Measurements from ENCODE around the gene ZNF527.
A peak's percentile ranks its signal among the peaks of the same experiment; 100 is the strongest.

The ZNF527 gene

GRCh38 chr19:37334179-37335071 is 36.5 kb upstream of the ZNF527 start:
- H3K9me3 ChIP-seq (ENCODE audit: control insufficient read depth, low read length) = no peaks in the 10 kb centered on the region
- H3K14ac ChIP-seq (ENCODE audit: low read length in 2 of 2) = peak overlapping the region in 1 of 2 experiments; percentile 78
- peaks cover 17 to 25% of the 10 kb centered on the region in 2 experiments for H3K36me3 ChIP-seq (ENCODE audit: control insufficient read depth in 1 of 2, insufficient read depth in 2 of 2, low read depth in 1 of 2, low read length in 2 of 2)
- H3K4me1 ChIP-seq (ENCODE audit: control insufficient read depth, insufficient read depth, low read depth, low read length) = peaks cover 9% of the 10 kb centered on the region
- H2BK12ac ChIP-seq (ENCODE audit: low read length in 2 of 2) = no peak overlapping the region
- peak overlapping the region in 1 of 2 experiments; percentile 16 for H3K23ac ChIP-seq (ENCODE audit: low read length in 2 of 2)
- H3K4ac ChIP-seq (ENCODE audit: low read depth in 1 of 2, low read length in 2 of 2) = peak overlapping the region; percentile 49 to 83
- no peak overlapping the region for H2BK5ac ChIP-seq (ENCODE audit: low read depth, low read length, poor library complexity, severe bottlenecking)
- DNase-seq = peak; percentile 92
- peaks cover 34% of the 10 kb centered on the region for H3K79me1 ChIP-seq (replicated peaks; ENCODE audit: low read length, poor library complexity, severe bottlenecking)
- H2AFZ ChIP-seq (ENCODE audit: low read depth, low read length) = peak overlapping the region; percentile 83
- H3K27me3 ChIP-seq (ENCODE audit: control insufficient read depth in 1 of 2, insufficient read depth in 1 of 2, low read length in 2 of 2) = no peaks in the 10 kb centered on the region
- H3K4me2 ChIP-seq (ENCODE audit: low read length, poor library complexity, severe bottlenecking) = peak overlapping the region; percentile 75
- H3K27ac ChIP-seq (ENCODE audit: low read length, poor library complexity, severe bottlenecking) = peak overlapping the region; percentile 36
- H3K18ac ChIP-seq (ENCODE audit: low read depth in 1 of 2, low read length in 2 of 2) = peak overlapping the region; percentile 58 to 86
- H4K8ac ChIP-seq (ENCODE audit: low read length) = peak overlapping the region; percentile 84
- peak overlapping the region; percentile 80 to 99 for H3K4me3 ChIP-seq (ENCODE audit: insufficient read depth in 1 of 2, low read depth in 1 of 2, low read length in 2 of 2)
- no peak overlapping the region for H2BK120ac ChIP-seq (ENCODE audit: low read depth, low read length)
- peak overlapping the region; percentile 44 for H2BK15ac ChIP-seq (ENCODE audit: low read depth, poor library complexity, severe bottlenecking)
- peak overlapping the region; percentile 99 for H3K9ac ChIP-seq (ENCODE audit: low read length)
- no peak overlapping the region for H2AK5ac ChIP-seq (ENCODE audit: low read length, severe bottlenecking)
- WGBS = 9% methylated on average over 50 of the region's 50 CpGs
- peak overlapping the region; percentile 48 for H4K91ac ChIP-seq (ENCODE audit: low read length)

- Histone ChIP-seq H2AFZ (ENCODE audit: low read depth, low read length) (no peak overlapping the region), H3K4me2 (ENCODE audit: low read length, poor library complexity, severe bottlenecking) (no peak overlapping the region), H3K14ac (ENCODE audit: low read length in 2 of 2) (no peak overlapping the region), H3K79me1 (replicated peaks; ENCODE audit: low read length, poor library complexity, severe bottlenecking) (peaks cover 44% of the 10 kb centered on the region), H3K9me3 (ENCODE audit: control insufficient read depth, low read length) (peaks cover 55% of the 10 kb centered on the region), H3K9ac (ENCODE audit: low read length) (no peak overlapping the region), H3K4ac (ENCODE audit: low read depth in 1 of 2, low read length in 2 of 2) (no peak overlapping the region), H4K91ac (ENCODE audit: low read length) (no peak overlapping the region), H2BK15ac (ENCODE audit: low read depth, poor library complexity, severe bottlenecking) (no peak overlapping the region), H3K4me1 (ENCODE audit: control insufficient read depth, insufficient read depth, low read depth, low read length) (no peaks in the 10 kb centered on the region), H3K4me3 (ENCODE audit: insufficient read depth in 1 of 2, low read depth in 1 of 2, low read length in 2 of 2) (no peak overlapping the region), H2BK12ac (ENCODE audit: low read length in 2 of 2) (no peak overlapping the region), H2BK5ac (ENCODE audit: low read depth, low read length, poor library complexity, severe bottlenecking) (no peak overlapping the region), H2BK120ac (ENCODE audit: low read depth, low read length) (no peak overlapping the region), H4K8ac (ENCODE audit: low read length) (no peak overlapping the region), H3K18ac (ENCODE audit: low read depth in 1 of 2, low read length in 2 of 2) (no peak overlapping the region), H3K23ac (ENCODE audit: low read length in 2 of 2) (no peak overlapping the region), H3K36me3 (ENCODE audit: control insufficient read depth in 1 of 2, insufficient read depth in 2 of 2, low read depth in 1 of 2, low read length in 2 of 2) (peaks cover 35 to 67% of the 10 kb centered on the region in 2 experiments), H2AK5ac (ENCODE audit: low read length, severe bottlenecking) (no peak overlapping the region), H3K27ac (ENCODE audit: low read length, poor library complexity, severe bottlenecking) (no peak overlapping the region), H3K27me3 (ENCODE audit: control insufficient read depth in 1 of 2, insufficient read depth in 1 of 2, low read length in 2 of 2) (no peaks in the 10 kb centered on the region)
- DNase-seq = peak; percentile 28
- 99% methylated on average over 4 of the region's 5 CpGs for WGBS
These were observed 28.1 kb upstream of the ZNF527 start for GRCh38 chr19:37342753-37343152.

GRCh38 chr19:37346091-37346490 is 24.8 kb upstream of the ZNF527 start:
- no peak for DNase-seq
- no peaks in the 10 kb centered on the region for H3K4me1 ChIP-seq (ENCODE audit: control insufficient read depth, insufficient read depth, low read depth, low read length)
- H3K79me1 ChIP-seq (replicated peaks; ENCODE audit: low read length, poor library complexity, severe bottlenecking) = peaks cover 38% of the 10 kb centered on the region
- no peak overlapping the region for H2BK15ac ChIP-seq (ENCODE audit: low read depth, poor library complexity, severe bottlenecking)
- no peak overlapping the region for H4K8ac ChIP-seq (ENCODE audit: low read length)
- H3K27me3 ChIP-seq (ENCODE audit: control insufficient read depth in 1 of 2, insufficient read depth in 1 of 2, low read length in 2 of 2) = no peaks in the 10 kb centered on the region
- no peak overlapping the region for H3K14ac ChIP-seq (ENCODE audit: low read length in 2 of 2)
- no peak overlapping the region for H3K27ac ChIP-seq (ENCODE audit: low read length, poor library complexity, severe bottlenecking)
- no peak overlapping the region for H3K4me2 ChIP-seq (ENCODE audit: low read length, poor library complexity, severe bottlenecking)
- H2AK5ac ChIP-seq (ENCODE audit: low read length, severe bottlenecking) = no peak overlapping the region
- no peak overlapping the region for H2BK120ac ChIP-seq (ENCODE audit: low read depth, low read length)
- H3K4me3 ChIP-seq (ENCODE audit: insufficient read depth in 1 of 2, low read depth in 1 of 2, low read length in 2 of 2) = no peak overlapping the region
- no peak overlapping the region for H4K91ac ChIP-seq (ENCODE audit: low read length)
- H3K18ac ChIP-seq (ENCODE audit: low read depth in 1 of 2, low read length in 2 of 2) = no peak overlapping the region
- H2BK12ac ChIP-seq (ENCODE audit: low read length in 2 of 2) = no peak overlapping the region
- peaks cover 72% of the 10 kb centered on the region for H3K9me3 ChIP-seq (ENCODE audit: control insufficient read depth, low read length)
- no peak overlapping the region for H3K4ac ChIP-seq (ENCODE audit: low read depth in 1 of 2, low read length in 2 of 2)
- H2BK5ac ChIP-seq (ENCODE audit: low read depth, low read length, poor library complexity, severe bottlenecking) = no peak overlapping the region
- H3K23ac ChIP-seq (ENCODE audit: low read length in 2 of 2) = no peak overlapping the region
- WGBS = 95% methylated on average over 4 of the region's 6 CpGs
- H3K9ac ChIP-seq (ENCODE audit: low read length) = no peak overlapping the region
- peaks cover 48 to 83% of the 10 kb centered on the region in 2 experiments for H3K36me3 ChIP-seq (ENCODE audit: control insufficient read depth in 1 of 2, insufficient read depth in 2 of 2, low read depth in 1 of 2, low read length in 2 of 2)
- H2AFZ ChIP-seq (ENCODE audit: low read depth, low read length) = no peak overlapping the region

GRCh38 chr19:37348060-37348459 is 22.8 kb upstream of the ZNF527 start:
- Histone ChIP-seq H3K79me1 (replicated peaks; ENCODE audit: low read length, poor library complexity, severe bottlenecking) (peaks cover 31% of the 10 kb centered on the region), H3K4me2 (ENCODE audit: low read length, poor library complexity, severe bottlenecking) (no peak overlapping the region), H3K9ac (ENCODE audit: low read length) (no peak overlapping the region), H3K4me3 (ENCODE audit: insufficient read depth in 1 of 2, low read depth in 1 of 2, low read length in 2 of 2) (no peak overlapping the region), H3K18ac (ENCODE audit: low read depth in 1 of 2, low read length in 2 of 2) (no peak overlapping the region), H2BK5ac (ENCODE audit: low read depth, low read length, poor library complexity, severe bottlenecking) (no peak overlapping the region), H2BK120ac (ENCODE audit: low read depth, low read length) (no peak overlapping the region), H4K91ac (ENCODE audit: low read length) (no peak overlapping the region), H3K27me3 (ENCODE audit: control insufficient read depth in 1 of 2, insufficient read depth in 1 of 2, low read length in 2 of 2) (no peaks in the 10 kb centered on the region), H3K9me3 (ENCODE audit: control insufficient read depth, low read length) (peaks cover 78% of the 10 kb centered on the region), H3K14ac (ENCODE audit: low read length in 2 of 2) (no peak overlapping the region), H3K23ac (ENCODE audit: low read length in 2 of 2) (no peak overlapping the region), H2AFZ (ENCODE audit: low read depth, low read length) (no peak overlapping the region), H3K4ac (ENCODE audit: low read depth in 1 of 2, low read length in 2 of 2) (no peak overlapping the region), H2BK12ac (ENCODE audit: low read length in 2 of 2) (no peak overlapping the region), H3K4me1 (ENCODE audit: control insufficient read depth, insufficient read depth, low read depth, low read length) (no peaks in the 10 kb centered on the region), H3K36me3 (ENCODE audit: control insufficient read depth in 1 of 2, insufficient read depth in 2 of 2, low read depth in 1 of 2, low read length in 2 of 2) (peaks cover 51 to 86% of the 10 kb centered on the region in 2 experiments), H2BK15ac (ENCODE audit: low read depth, poor library complexity, severe bottlenecking) (no peak overlapping the region), H3K27ac (ENCODE audit: low read length, poor library complexity, severe bottlenecking) (no peak overlapping the region), H2AK5ac (ENCODE audit: low read length, severe bottlenecking) (no peak overlapping the region), H4K8ac (ENCODE audit: low read length) (no peak overlapping the region)
- 96% methylated on average over 2 of the region's 3 CpGs for WGBS
- no peak for DNase-seq

All from mesenchymal stem cell (in vitro differentiated cells and primary cell).